ENCODE results near the gene USP33. TPM values are rescaled to one million over a fixed set of nuclear protein-coding genes. Genes with fewer than 3 reads are reported as not detected.

USP33 gene
- total RNA-seq, 4 donors from 2014 or later, result 54.4 to 94.0 (median 84.6) TPM

DNA sequence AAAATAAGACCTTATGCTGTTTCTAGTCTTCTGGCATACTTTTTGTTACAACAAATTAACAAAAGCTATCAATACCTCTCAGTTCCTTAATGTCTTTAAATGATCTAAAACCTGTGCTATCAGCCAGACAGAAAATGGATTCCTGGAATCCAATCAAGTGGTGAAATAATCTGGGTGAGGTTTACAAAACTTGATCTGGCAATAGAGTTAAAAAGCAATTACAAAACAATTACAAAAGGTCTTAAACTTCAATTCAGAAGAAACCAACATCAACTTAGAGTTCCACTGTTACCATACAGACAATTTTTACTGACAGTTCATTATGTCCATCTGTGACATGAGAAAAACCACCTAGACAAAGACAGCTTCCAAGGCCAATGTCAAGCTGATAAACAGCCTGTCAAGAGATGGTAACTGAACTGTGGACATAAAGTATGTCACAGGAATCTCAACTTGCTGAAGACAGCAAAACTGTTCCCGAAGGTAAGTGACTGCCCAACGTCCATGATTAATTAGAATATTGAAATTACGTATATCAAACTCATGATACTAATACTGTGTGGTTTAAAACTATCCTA is 94.6 kb downstream of the USP33 start:
- peaks cover 0 to 48% (median 7%) of the 10 kb centered on the region in 3 donors for H3K4me1 ChIP-seq
- H3K27ac ChIP-seq, result no peak overlapping the region
- TF ChIP-seq, protein P1, sequence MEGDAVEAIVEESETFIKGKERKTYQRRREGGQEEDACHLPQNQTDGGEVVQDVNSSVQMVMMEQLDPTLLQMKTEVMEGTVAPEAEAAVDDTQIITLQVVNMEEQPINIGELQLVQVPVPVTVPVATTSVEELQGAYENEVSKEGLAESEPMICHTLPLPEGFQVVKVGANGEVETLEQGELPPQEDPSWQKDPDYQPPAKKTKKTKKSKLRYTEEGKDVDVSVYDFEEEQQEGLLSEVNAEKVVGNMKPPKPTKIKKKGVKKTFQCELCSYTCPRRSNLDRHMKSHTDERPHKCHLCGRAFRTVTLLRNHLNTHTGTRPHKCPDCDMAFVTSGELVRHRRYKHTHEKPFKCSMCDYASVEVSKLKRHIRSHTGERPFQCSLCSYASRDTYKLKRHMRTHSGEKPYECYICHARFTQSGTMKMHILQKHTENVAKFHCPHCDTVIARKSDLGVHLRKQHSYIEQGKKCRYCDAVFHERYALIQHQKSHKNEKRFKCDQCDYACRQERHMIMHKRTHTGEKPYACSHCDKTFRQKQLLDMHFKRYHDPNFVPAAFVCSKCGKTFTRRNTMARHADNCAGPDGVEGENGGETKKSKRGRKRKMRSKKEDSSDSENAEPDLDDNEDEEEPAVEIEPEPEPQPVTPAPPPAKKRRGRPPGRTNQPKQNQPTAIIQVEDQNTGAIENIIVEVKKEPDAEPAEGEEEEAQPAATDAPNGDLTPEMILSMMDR (IDR thresholded peaks at IDR 0.05), result no peak
- TF ChIP-seq POLR2A (IDR thresholded peaks at IDR 0.05) (no peak), EP300 (IDR thresholded peaks at IDR 0.05) (no peak), POLR2AphosphoS5 (IDR thresholded peaks at IDR 0.05) (no peak)
- WGBS, 2 donors (ENCODE audit: low coverage in 1 of 2), result 71 to 77% methylated on average over 3 of the region's 3 CpGs
- no peaks in the 10 kb centered on the region for H3K27me3 ChIP-seq
- no peak overlapping the region for H3K4me3 ChIP-seq
- no peaks in the 10 kb centered on the region for H3K9me3 ChIP-seq
- H3K36me3 ChIP-seq, result no peaks in the 10 kb centered on the region
- no peak for ATAC-seq

DNA sequence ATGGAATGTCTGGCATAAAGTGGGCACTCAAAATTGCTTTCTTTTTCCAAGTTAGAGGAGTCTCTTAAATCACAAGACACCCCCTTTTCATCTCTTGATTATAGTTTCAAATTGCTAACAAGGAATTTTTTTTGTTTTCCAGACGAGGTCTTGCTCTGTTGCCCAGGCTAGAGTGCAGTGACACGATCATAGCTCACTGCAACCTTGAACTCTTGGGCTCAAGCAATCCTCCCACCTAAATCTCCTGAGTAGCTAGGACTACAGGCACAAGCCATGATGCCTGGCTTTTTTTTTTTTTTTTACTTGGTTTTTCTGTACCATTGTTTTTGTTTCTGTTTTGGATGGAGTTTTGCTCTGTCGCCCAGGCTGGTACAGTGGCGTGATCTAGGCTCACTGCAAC is 98.0 kb downstream of the USP33 start:
- no peaks in the 10 kb centered on the region for H3K9me3 ChIP-seq
- H3K36me3 ChIP-seq, result no peaks in the 10 kb centered on the region
- H3K27ac ChIP-seq, result no peak overlapping the region
- no peaks in the 10 kb centered on the region for H3K27me3 ChIP-seq
- no peak for ATAC-seq
- no peak overlapping the region for H3K4me3 ChIP-seq
- WGBS, 2 donors (ENCODE audit: low coverage in 1 of 2), result 76 to 79% methylated on average over 2 to 4 of the region's 4 CpGs
- H3K4me1 ChIP-seq, result peaks cover 0 to 35% (median 7%) of the 10 kb centered on the region in 3 donors
- TF ChIP-seq EP300 (IDR thresholded peaks at IDR 0.05) (no peak), POLR2AphosphoS5 (IDR thresholded peaks at IDR 0.05) (no peak), POLR2A (IDR thresholded peaks at IDR 0.05) (no peak)
- TF ChIP-seq, protein P1 (IDR thresholded peaks at IDR 0.05), result no peak

DNA sequence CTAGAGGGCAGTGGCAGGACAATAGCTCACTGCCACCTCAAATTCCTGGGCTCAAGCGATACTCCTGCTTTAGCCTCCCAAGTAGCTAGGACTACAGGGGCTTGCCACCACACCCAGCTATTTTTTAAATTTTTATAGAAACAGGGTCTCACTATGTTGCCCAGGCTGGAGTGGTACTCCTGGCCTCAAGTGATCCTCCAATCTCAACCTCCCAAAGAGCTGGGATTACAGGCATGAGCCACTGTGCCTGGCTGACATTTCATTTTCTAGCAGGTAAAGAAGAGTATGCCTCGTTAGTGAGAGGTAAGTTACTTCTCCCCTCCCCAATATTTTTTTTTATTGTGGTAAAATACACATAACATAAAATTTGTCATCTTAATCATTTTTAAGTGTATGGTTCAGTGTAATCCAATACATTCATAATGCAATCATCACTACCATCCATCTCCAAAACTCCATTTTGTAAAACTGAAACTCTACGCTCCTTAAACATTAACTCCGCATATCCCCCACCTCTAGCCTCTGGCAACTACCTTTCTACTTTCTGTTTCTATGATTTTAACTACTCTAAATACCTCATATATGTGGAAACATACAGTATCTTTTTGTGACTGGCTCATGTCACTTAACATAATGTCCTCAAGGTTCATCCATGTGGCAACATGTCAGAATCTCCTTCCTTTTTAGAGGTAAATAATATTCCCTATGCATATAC is 99.6 kb downstream of the USP33 start:
- 97 to 100% methylated on average over 3 to 4 of the region's 4 CpGs for WGBS, 2 donors (ENCODE audit: low coverage in 1 of 2)
- Histone ChIP-seq H3K9me3 (no peaks in the 10 kb centered on the region), H3K27me3 (no peaks in the 10 kb centered on the region), H3K4me3 (no peak overlapping the region), H3K4me1 (peaks cover 0 to 20% (median 3%) of the 10 kb centered on the region in 3 donors), H3K27ac (no peak overlapping the region), H3K36me3 (no peaks in the 10 kb centered on the region)
- TF ChIP-seq POLR2A (IDR thresholded peaks at IDR 0.05), result no peak
- TF ChIP-seq, protein P1 (IDR thresholded peaks at IDR 0.05), result no peak
- ATAC-seq, result no peak

DNA sequence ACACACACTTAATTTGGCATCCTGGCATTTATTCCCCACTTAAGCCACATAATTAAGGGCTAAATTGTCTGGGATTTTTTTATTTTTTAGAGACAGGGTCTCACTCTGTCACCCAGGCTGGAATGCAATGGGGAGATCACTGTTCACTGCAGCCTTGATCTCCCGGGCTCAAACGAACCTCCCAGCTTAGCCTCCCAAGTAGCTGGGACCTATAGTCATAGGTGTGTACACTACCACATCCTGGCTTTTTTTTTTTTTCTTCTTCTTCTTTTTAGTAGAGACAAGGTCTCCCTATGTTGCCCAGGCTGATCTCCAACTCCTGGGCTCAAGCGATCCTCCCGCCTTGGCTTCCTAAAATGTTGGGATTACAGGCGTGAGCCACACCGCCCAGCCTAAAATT is 101.4 kb downstream of the USP33 start:
- H3K36me3 ChIP-seq, result no peaks in the 10 kb centered on the region
- H3K27me3 ChIP-seq, result no peaks in the 10 kb centered on the region
- H3K4me3 ChIP-seq, result no peak overlapping the region
- peaks cover 0 to 4% (median 0%) of the 10 kb centered on the region in 3 donors for H3K4me1 ChIP-seq
- no peak for ATAC-seq
- no peak overlapping the region for H3K27ac ChIP-seq
- WGBS, 2 donors (ENCODE audit: low coverage in 1 of 2), result 90 to 92% methylated on average over 4 to 6 of the region's 6 CpGs
- TF ChIP-seq POLR2AphosphoS5 (IDR thresholded peaks at IDR 0.05), result no peak
- TF ChIP-seq EP300 (IDR thresholded peaks at IDR 0.05), result no peak
- no peak for TF ChIP-seq POLR2A (IDR thresholded peaks at IDR 0.05)
- TF ChIP-seq, protein P1 (IDR thresholded peaks at IDR 0.05), result no peak
- H3K9me3 ChIP-seq, result no peaks in the 10 kb centered on the region

DNA sequence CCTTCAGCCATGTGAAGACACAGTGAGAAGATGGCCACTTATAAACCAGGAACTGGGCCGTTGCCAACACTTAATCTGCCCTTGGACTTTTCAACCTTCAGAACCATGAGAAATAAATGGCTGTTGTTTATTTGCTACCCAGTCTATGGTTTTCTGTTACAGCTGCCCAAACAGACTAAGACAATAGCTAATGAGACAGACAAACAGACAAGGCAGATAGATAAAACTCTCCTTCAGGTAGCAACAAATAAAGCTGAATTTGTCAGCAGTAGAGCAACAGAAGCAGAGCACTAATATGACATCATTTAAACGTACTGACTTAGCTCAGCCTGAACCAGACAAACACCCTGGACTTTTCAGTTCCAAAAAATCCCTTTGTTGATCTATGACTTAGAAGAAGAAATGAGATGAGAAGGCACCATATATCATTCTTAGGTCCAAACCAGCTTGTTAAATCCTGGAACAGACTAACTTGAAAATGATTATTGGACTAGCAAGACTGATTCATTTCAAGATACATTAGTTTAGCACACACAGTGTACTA is 104.1 kb downstream of the USP33 start:
- Histone ChIP-seq H3K36me3 (no peaks in the 10 kb centered on the region), H3K27ac (no peak overlapping the region), H3K4me1 (no peaks in the 10 kb centered on the region), H3K4me3 (no peak overlapping the region), H3K9me3 (peaks cover 0 to 6% (median 0%) of the 10 kb centered on the region in 3 donors), H3K27me3 (no peaks in the 10 kb centered on the region)
- ATAC-seq, result no peak
- WGBS, 2 donors (ENCODE audit: low coverage in 1 of 2), result 36 to 40% methylated on average over 2 of the region's 2 CpGs
- TF ChIP-seq, protein P1 (IDR thresholded peaks at IDR 0.05), result no peak
- no peak for TF ChIP-seq EP300 (IDR thresholded peaks at IDR 0.05)
- no peak for TF ChIP-seq POLR2A (IDR thresholded peaks at IDR 0.05)
- no peak for TF ChIP-seq POLR2AphosphoS5 (IDR thresholded peaks at IDR 0.05)
